WTC11 (cell line): ENCODE results near the gene SF3B2.

Source experiments
- CREB1 ChIP-seq: sonication (generic); formaldehyde crosslinking; IDR thresholded peaks from 2 replicates; pipeline ENCODE4 v1.8.0; 2023; ENCODE audit warnings: mild to moderate bottlenecking, missing genetic modification reagents
- ETV6 ChIP-seq: sonication (generic); formaldehyde crosslinking; IDR thresholded peaks from 2 replicates; pipeline ENCODE4 v1.8.1; 2022; ENCODE audit warnings: mild to moderate bottlenecking, missing genetic modification reagents
- MXD4 ChIP-seq: fragments of 250-450 bp; sonication (Bioruptor Pico); IDR thresholded peaks from 2 replicates; pipeline ENCODE4 v1.8.0; 2021; ENCODE audit warnings: mild to moderate bottlenecking, moderate library complexity, borderline replicate concordance
- NR2C2 ChIP-seq: sonication (generic); formaldehyde crosslinking; IDR thresholded peaks from 2 replicates; pipeline ENCODE4 v1.8.0; 2022; ENCODE audit warnings: mild to moderate bottlenecking, missing genetic modification reagents
- RELA ChIP-seq: sonication (generic); formaldehyde crosslinking; IDR thresholded peaks from 2 replicates; pipeline ENCODE4 v1.8.1; 2022; ENCODE audit warnings: missing genetic modification reagents, mild to moderate bottlenecking, borderline replicate concordance
- SP1 ChIP-seq: sonication (generic); formaldehyde crosslinking; conservative IDR thresholded peaks from 2 replicates; pipeline ENCODE4 v1.8.1; 2022; ENCODE audit warnings: missing genetic modification reagents
- TCF7 ChIP-seq: sonication (generic); formaldehyde crosslinking; IDR thresholded peaks from 2 replicates; pipeline ENCODE4 v1.8.0; 2022; ENCODE audit warnings: mild to moderate bottlenecking, low read depth, missing genetic modification reagents, moderate library complexity
- ZNF138 ChIP-seq: sonication (generic); formaldehyde crosslinking; conservative IDR thresholded peaks from 2 replicates; pipeline ENCODE4 v1.8.1; 2022; ENCODE audit warnings: mild to moderate bottlenecking, moderate library complexity, missing genetic modification reagents
- TF ChIP-seq, protein P1 (sequence below): fragments of 200-600 bp; IDR thresholded peaks from 2 replicates; pipeline ENCODE4 v1.8.0; 2022; ENCODE audit warnings: antibody characterized with exemption
- TF ChIP-seq, protein P2 (sequence below): sonication (generic); formaldehyde crosslinking; IDR thresholded peaks from 2 replicates; pipeline ENCODE4 v1.8.0; 2022; ENCODE audit warnings: missing genetic modification reagents
- TF ChIP-seq, protein P3 (sequence below): sonication (generic); formaldehyde crosslinking; conservative IDR thresholded peaks from 2 replicates; pipeline ENCODE4 v1.8.1; 2023; ENCODE audit warnings: mild to moderate bottlenecking, low read depth, missing genetic modification reagents, moderate library complexity
- TF ChIP-seq, protein P4 (sequence below): sonication (generic); formaldehyde crosslinking; IDR thresholded peaks from 2 replicates; pipeline ENCODE4 v1.8.0; 2023; ENCODE audit warnings: missing genetic modification reagents
- TF ChIP-seq, protein P5 (sequence below): sonication (generic); formaldehyde crosslinking; IDR thresholded peaks from 2 replicates; pipeline ENCODE4 v1.8.0; 2023; ENCODE audit warnings: mild to moderate bottlenecking, missing genetic modification reagents
- TF ChIP-seq, protein P6 (sequence below): fragments of 250-450 bp; sonication (Bioruptor Pico); IDR thresholded peaks from 2 replicates; pipeline ENCODE4 v2.1.2; 2022; ENCODE audit warnings: mild to moderate bottlenecking, moderate library complexity

DNA sequence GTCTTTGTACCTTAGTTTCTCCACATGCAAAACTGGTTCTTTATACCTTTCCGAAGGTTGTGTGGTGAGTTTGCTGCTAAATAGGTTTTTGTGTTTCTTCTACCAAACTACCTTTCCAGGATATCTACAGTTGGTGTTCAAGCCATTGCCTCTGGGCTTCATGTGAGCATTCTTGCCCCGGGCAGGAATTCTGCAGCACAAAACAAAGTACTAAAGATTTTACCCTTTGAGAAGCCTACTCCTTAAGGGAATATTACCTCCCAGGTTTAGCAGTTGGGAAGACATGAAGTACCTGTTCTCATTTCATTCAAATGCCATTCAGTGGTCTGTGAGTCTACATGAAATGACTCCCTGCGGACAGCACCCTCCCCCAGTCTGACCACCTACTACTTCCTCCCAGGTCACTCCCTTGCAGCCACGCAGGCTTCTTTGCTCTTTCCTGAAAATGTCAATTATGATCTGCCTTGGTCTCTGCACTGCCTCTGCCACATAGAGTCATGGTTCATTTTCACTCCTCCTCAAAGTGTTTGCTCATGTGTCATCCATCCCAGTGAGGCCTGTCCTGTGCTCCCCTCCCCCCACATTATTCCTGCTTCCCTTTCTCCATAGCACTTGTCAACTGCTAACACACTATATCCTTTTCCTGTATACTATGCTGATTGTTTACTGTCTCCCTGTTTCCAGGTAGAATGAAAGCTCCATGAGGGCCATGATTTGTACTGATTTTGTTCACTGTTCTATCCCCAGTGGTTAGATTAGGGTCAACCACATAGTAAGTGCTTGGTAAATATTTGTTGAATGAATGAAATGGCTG, 54.8 kb downstream of the SF3B2 start:
- TF ChIP-seq, protein P1, sequence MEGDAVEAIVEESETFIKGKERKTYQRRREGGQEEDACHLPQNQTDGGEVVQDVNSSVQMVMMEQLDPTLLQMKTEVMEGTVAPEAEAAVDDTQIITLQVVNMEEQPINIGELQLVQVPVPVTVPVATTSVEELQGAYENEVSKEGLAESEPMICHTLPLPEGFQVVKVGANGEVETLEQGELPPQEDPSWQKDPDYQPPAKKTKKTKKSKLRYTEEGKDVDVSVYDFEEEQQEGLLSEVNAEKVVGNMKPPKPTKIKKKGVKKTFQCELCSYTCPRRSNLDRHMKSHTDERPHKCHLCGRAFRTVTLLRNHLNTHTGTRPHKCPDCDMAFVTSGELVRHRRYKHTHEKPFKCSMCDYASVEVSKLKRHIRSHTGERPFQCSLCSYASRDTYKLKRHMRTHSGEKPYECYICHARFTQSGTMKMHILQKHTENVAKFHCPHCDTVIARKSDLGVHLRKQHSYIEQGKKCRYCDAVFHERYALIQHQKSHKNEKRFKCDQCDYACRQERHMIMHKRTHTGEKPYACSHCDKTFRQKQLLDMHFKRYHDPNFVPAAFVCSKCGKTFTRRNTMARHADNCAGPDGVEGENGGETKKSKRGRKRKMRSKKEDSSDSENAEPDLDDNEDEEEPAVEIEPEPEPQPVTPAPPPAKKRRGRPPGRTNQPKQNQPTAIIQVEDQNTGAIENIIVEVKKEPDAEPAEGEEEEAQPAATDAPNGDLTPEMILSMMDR = no peak
- no peak for TF ChIP-seq TCF7
- TF ChIP-seq ZNF138 (CRISPR knock-in tag) = no peak
- TF ChIP-seq, protein P2, sequence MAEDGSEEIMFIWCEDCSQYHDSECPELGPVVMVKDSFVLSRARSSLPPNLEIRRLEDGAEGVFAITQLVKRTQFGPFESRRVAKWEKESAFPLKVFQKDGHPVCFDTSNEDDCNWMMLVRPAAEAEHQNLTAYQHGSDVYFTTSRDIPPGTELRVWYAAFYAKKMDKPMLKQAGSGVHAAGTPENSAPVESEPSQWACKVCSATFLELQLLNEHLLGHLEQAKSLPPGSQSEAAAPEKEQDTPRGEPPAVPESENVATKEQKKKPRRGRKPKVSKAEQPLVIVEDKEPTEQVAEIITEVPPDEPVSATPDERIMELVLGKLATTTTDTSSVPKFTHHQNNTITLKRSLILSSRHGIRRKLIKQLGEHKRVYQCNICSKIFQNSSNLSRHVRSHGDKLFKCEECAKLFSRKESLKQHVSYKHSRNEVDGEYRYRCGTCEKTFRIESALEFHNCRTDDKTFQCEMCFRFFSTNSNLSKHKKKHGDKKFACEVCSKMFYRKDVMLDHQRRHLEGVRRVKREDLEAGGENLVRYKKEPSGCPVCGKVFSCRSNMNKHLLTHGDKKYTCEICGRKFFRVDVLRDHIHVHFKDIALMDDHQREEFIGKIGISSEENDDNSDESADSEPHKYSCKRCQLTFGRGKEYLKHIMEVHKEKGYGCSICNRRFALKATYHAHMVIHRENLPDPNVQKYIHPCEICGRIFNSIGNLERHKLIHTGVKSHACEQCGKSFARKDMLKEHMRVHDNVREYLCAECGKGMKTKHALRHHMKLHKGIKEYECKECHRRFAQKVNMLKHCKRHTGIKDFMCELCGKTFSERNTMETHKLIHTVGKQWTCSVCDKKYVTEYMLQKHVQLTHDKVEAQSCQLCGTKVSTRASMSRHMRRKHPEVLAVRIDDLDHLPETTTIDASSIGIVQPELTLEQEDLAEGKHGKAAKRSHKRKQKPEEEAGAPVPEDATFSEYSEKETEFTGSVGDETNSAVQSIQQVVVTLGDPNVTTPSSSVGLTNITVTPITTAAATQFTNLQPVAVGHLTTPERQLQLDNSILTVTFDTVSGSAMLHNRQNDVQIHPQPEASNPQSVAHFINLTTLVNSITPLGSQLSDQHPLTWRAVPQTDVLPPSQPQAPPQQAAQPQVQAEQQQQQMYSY = no peak
- TF ChIP-seq, protein P3, sequence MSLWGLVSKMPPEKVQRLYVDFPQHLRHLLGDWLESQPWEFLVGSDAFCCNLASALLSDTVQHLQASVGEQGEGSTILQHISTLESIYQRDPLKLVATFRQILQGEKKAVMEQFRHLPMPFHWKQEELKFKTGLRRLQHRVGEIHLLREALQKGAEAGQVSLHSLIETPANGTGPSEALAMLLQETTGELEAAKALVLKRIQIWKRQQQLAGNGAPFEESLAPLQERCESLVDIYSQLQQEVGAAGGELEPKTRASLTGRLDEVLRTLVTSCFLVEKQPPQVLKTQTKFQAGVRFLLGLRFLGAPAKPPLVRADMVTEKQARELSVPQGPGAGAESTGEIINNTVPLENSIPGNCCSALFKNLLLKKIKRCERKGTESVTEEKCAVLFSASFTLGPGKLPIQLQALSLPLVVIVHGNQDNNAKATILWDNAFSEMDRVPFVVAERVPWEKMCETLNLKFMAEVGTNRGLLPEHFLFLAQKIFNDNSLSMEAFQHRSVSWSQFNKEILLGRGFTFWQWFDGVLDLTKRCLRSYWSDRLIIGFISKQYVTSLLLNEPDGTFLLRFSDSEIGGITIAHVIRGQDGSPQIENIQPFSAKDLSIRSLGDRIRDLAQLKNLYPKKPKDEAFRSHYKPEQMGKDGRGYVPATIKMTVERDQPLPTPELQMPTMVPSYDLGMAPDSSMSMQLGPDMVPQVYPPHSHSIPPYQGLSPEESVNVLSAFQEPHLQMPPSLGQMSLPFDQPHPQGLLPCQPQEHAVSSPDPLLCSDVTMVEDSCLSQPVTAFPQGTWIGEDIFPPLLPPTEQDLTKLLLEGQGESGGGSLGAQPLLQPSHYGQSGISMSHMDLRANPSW (CRISPR knock-in tag) = no peak
- TF ChIP-seq, protein P4, sequence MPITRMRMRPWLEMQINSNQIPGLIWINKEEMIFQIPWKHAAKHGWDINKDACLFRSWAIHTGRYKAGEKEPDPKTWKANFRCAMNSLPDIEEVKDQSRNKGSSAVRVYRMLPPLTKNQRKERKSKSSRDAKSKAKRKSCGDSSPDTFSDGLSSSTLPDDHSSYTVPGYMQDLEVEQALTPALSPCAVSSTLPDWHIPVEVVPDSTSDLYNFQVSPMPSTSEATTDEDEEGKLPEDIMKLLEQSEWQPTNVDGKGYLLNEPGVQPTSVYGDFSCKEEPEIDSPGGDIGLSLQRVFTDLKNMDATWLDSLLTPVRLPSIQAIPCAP (CRISPR knock-in tag) = no peak
- TF ChIP-seq, protein P5, sequence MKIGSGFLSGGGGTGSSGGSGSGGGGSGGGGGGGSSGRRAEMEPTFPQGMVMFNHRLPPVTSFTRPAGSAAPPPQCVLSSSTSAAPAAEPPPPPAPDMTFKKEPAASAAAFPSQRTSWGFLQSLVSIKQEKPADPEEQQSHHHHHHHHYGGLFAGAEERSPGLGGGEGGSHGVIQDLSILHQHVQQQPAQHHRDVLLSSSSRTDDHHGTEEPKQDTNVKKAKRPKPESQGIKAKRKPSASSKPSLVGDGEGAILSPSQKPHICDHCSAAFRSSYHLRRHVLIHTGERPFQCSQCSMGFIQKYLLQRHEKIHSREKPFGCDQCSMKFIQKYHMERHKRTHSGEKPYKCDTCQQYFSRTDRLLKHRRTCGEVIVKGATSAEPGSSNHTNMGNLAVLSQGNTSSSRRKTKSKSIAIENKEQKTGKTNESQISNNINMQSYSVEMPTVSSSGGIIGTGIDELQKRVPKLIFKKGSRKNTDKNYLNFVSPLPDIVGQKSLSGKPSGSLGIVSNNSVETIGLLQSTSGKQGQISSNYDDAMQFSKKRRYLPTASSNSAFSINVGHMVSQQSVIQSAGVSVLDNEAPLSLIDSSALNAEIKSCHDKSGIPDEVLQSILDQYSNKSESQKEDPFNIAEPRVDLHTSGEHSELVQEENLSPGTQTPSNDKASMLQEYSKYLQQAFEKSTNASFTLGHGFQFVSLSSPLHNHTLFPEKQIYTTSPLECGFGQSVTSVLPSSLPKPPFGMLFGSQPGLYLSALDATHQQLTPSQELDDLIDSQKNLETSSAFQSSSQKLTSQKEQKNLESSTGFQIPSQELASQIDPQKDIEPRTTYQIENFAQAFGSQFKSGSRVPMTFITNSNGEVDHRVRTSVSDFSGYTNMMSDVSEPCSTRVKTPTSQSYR (CRISPR knock-in tag) = no peak
- TF ChIP-seq SP1 (CRISPR knock-in tag) = no peak
- TF ChIP-seq ETV6 (CRISPR knock-in tag) = no peak
- no peak for TF ChIP-seq CREB1
- TF ChIP-seq, protein P6, sequence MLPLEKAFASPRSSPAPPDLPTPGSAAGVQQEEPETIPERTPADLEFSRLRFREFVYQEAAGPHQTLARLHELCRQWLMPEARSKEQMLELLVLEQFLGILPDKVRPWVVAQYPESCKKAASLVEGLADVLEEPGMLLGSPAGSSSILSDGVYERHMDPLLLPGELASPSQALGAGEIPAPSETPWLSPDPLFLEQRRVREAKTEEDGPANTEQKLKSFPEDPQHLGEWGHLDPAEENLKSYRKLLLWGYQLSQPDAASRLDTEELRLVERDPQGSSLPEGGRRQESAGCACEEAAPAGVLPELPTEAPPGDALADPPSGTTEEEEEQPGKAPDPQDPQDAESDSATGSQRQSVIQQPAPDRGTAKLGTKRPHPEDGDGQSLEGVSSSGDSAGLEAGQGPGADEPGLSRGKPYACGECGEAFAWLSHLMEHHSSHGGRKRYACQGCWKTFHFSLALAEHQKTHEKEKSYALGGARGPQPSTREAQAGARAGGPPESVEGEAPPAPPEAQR (CRISPR knock-in tag) = no peak
- TF ChIP-seq MXD4 (CRISPR knock-in tag) = no peak
- TF ChIP-seq RELA (CRISPR knock-in tag) = no peak
- TF ChIP-seq NR2C2 (CRISPR knock-in tag) = no peak
